Osteocyte (in vitro differentiated cells): ENCODE data around the gene NIBAN1. TPM values are rescaled to one million over a fixed set of nuclear protein-coding genes. Genes with fewer than 3 reads are reported as not detected.
"Not testable (repeated sequence)": the region's sequence is repeated elsewhere in the genome, so short reads cannot be mapped to it uniquely, and the experiment has no call there.

Source experiments
- DNase-seq: peaks from one replicate; pipeline ENCODE4 v3.0.0; 2021; ENCODE audit warnings: mixed read lengths; ENCODE audit not compliant: unreplicated experiment; ENCODE audit errors: extremely low spot score
- H3K27ac Mint-ChIP-seq: one replicate; pipeline ENCODE4 v1.8.0; 2021; ENCODE audit warnings: mild to moderate bottlenecking, mixed read lengths; ENCODE audit not compliant: unreplicated experiment
- H3K27me3 Mint-ChIP-seq: one replicate; pipeline ENCODE4 v1.8.0; 2021; ENCODE audit warnings: mixed read lengths; ENCODE audit not compliant: unreplicated experiment
- H3K36me3 Mint-ChIP-seq: one replicate; pipeline ENCODE4 v1.8.0; 2021; ENCODE audit warnings: mixed read lengths; ENCODE audit not compliant: unreplicated experiment
- H3K4me1 Mint-ChIP-seq: one replicate; pipeline ENCODE4 v1.8.0; 2021; ENCODE audit warnings: mixed read lengths; ENCODE audit not compliant: unreplicated experiment
- H3K4me3 Mint-ChIP-seq: one replicate; pipeline ENCODE4 v1.8.0; 2021; ENCODE audit warnings: mild to moderate bottlenecking, moderate library complexity, mixed read lengths; ENCODE audit not compliant: unreplicated experiment
- H3K9me3 Mint-ChIP-seq: one replicate; pipeline ENCODE4 v1.8.0; 2021; ENCODE audit warnings: mixed read lengths; ENCODE audit not compliant: unreplicated experiment
- total RNA-seq: library from RNA; stranded (reverse); gene quantifications from 2 replicates; pipeline ENCODE4 v1.2.1, GENCODE V29; 2021
- TF ChIP-seq, protein P1 (sequence below): fragments of 200-600 bp; sonication (generic); IDR thresholded peaks from 2 replicates; pipeline ENCODE4 v1.5.0; 2021; ENCODE audit warnings: antibody characterized with exemption, mild to moderate bottlenecking, moderate library complexity

The NIBAN1 gene
- total RNA-seq, 1 donor from 2014 or later = 12.5 TPM

DNA sequence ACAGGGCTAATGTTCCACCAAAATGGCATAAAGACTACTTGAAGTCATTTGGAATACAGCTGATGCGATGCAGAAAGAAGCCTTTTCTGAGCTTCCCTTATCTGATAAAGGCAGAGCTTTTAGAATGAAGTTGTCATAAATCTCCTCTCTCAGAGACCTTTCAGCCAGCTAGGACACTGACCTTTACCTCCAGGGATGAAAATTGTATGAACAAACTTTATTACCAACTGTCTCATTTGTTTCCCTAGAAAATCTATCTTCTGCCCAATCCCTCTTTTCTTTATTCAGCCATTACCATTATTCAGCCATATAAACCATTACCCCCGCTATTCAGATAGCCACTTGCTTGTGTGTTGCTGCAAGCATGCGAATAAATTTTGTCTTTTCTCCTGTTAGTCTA is 41.3 kb upstream of the NIBAN1 start:
- Mint-ChIP-seq H3K4me3 (no peak overlapping the region), H3K36me3 (no peaks in the 10 kb centered on the region), H3K27me3 (peaks cover 13% of the 10 kb centered on the region), H3K4me1 (peaks cover 4% of the 10 kb centered on the region), H3K9me3 (no peaks in the 10 kb centered on the region), H3K27ac (no peak overlapping the region)
- no peak for DNase-seq
- TF ChIP-seq, protein P1, sequence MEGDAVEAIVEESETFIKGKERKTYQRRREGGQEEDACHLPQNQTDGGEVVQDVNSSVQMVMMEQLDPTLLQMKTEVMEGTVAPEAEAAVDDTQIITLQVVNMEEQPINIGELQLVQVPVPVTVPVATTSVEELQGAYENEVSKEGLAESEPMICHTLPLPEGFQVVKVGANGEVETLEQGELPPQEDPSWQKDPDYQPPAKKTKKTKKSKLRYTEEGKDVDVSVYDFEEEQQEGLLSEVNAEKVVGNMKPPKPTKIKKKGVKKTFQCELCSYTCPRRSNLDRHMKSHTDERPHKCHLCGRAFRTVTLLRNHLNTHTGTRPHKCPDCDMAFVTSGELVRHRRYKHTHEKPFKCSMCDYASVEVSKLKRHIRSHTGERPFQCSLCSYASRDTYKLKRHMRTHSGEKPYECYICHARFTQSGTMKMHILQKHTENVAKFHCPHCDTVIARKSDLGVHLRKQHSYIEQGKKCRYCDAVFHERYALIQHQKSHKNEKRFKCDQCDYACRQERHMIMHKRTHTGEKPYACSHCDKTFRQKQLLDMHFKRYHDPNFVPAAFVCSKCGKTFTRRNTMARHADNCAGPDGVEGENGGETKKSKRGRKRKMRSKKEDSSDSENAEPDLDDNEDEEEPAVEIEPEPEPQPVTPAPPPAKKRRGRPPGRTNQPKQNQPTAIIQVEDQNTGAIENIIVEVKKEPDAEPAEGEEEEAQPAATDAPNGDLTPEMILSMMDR = no peak

GRCh38 chr1:185014941-185015340 is 40.6 kb upstream of the NIBAN1 start:
- H3K9me3 Mint-ChIP-seq = peaks cover 3% of the 10 kb centered on the region
- no peaks in the 10 kb centered on the region for H3K36me3 Mint-ChIP-seq
- H3K4me3 Mint-ChIP-seq = no peak overlapping the region
- H3K4me1 Mint-ChIP-seq = peaks cover 4% of the 10 kb centered on the region
- TF ChIP-seq, protein P1 = no peak
- no peak for DNase-seq
- H3K27me3 Mint-ChIP-seq = peaks cover 20% of the 10 kb centered on the region
- no peak overlapping the region for H3K27ac Mint-ChIP-seq

- DNase-seq = no peak
- Mint-ChIP-seq H3K4me1 (no peaks in the 10 kb centered on the region), H3K36me3 (no peaks in the 10 kb centered on the region), H3K27ac (no peak overlapping the region), H3K27me3 (peaks cover 24% of the 10 kb centered on the region), H3K4me3 (no peak overlapping the region), H3K9me3 (peaks cover 3% of the 10 kb centered on the region)
- TF ChIP-seq, protein P1 = no peak
These were observed 36.1 kb upstream of the NIBAN1 start for GRCh38 chr1:185010361-185010760.

- Mint-ChIP-seq H3K36me3 (no peaks in the 10 kb centered on the region), H3K27me3 (peaks cover 24% of the 10 kb centered on the region), H3K4me1 (no peaks in the 10 kb centered on the region), H3K4me3 (no peak overlapping the region), H3K27ac (no peak overlapping the region), H3K9me3 (peaks cover 3% of the 10 kb centered on the region)
- DNase-seq = no peak
- TF ChIP-seq, protein P1 = no peak
These were observed 34.5 kb upstream of the NIBAN1 start for GRCh38 chr1:185008838-185009237.

GRCh38 chr1:185001312-185001880 is 27.1 kb upstream of the NIBAN1 start:
- H3K27ac Mint-ChIP-seq, H3K4me1 Mint-ChIP-seq, H3K36me3 Mint-ChIP-seq, DNase-seq, H3K4me3 Mint-ChIP-seq: not testable (repeated sequence)
- peaks cover 13% of the 10 kb centered on the region for H3K9me3 Mint-ChIP-seq
- H3K27me3 Mint-ChIP-seq = peaks cover 30% of the 10 kb centered on the region

DNA sequence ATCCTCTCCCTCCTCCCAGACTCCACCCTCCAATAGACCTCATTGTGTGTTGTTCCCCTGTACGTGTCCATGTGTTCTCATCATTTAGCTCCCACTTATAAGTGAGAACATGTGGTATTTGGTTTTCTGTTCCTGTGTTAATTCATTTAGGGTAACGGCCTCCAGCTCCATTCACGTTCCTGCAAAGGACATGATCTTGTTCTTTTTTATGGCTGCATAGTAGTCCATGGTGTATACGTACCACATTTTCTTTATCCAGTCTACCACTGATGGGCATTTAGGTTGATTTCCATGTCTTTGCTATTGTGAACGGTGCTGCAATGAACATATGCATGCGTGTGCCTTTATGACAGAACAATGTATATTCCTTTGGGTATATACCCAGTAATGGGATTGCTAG is 25.7 kb upstream of the NIBAN1 start:
- not testable (repeated sequence) for DNase-seq, H3K27ac Mint-ChIP-seq, H3K4me1 Mint-ChIP-seq, H3K4me3 Mint-ChIP-seq, H3K36me3 Mint-ChIP-seq
- H3K9me3 Mint-ChIP-seq = peaks cover 13% of the 10 kb centered on the region
- H3K27me3 Mint-ChIP-seq = peaks cover 39% of the 10 kb centered on the region
